Thoracic aorta (tissue), 2 donors: ENCODE results near the gene SERTAD1. TPM values are rescaled to one million over a fixed set of nuclear protein-coding genes. Genes with fewer than 3 reads are reported as not detected.

Experiments
- ATAC-seq: fragments of 150-250 bp; one replicate; pipeline ENCODE4 v1.8.0; 2017; ENCODE audit warnings: low read depth; ENCODE audit not compliant: insufficient number of reproducible peaks, low FRiP score
- DNase-seq: peaks from one replicate; pipeline ENCODE4 v3.0.0-alpha.2; 2020; ENCODE audit warnings: low spot score
- H3K27ac ChIP-seq, 2 donors: fragments of 200-600 bp; sonication (generic); 1 replicate in 1 of 2; 2 replicates in 1 of 2; pipeline ENCODE4 v1.5.1; 2016; ENCODE audit warnings: mild to moderate bottlenecking in 2 of 2, moderate library complexity in 2 of 2
- H3K27me3 ChIP-seq: fragments of 200-600 bp; sonication (generic); replicated peaks from 2 replicates; pipeline ENCODE4 v1.6.0; 2016; ENCODE audit warnings: mild to moderate bottlenecking; ENCODE audit not compliant: insufficient read depth
- H3K36me3 ChIP-seq: fragments of 200-600 bp; sonication (generic); one replicate; pipeline ENCODE4 v1.5.1; 2016
- H3K4me1 ChIP-seq, 2 donors: fragments of 200-600 bp; sonication (generic); 1 replicate in 1 of 2; 2 replicates in 1 of 2; pipeline versions ENCODE4 v1.5.1 to v1.6.0; 2016; ENCODE audit warnings: low read depth in 2 of 2, mild to moderate bottlenecking in 1 of 2; ENCODE audit not compliant: control insufficient read depth in 1 of 2
- H3K4me3 ChIP-seq: fragments of 200-600 bp; sonication (generic); 2 replicates; pipeline ENCODE4 v1.5.1; 2016; ENCODE audit warnings: mild to moderate bottlenecking
- H3K9me3 ChIP-seq: fragments of 200-600 bp; sonication (generic); 2 replicates; pipeline ENCODE4 v1.5.1; 2016
- total RNA-seq, 2 donors: library from RNA; depleted of rRNA; stranded (reverse); fragments of >200 nt; gene quantifications; one replicate each; pipeline versions ENCODE4 v1.1.0 to v1.2.3, GENCODE V29; 2016
- TF ChIP-seq, protein P1 (sequence below): fragments of 200-600 bp; sonication (generic); IDR thresholded peaks from one replicate; pipeline ENCODE4 v1.5.1; 2019; ENCODE audit warnings: antibody characterized with exemption

The SERTAD1 gene
- total RNA-seq, 2 donors from 2014 or later = 22.7 to 42.3 TPM

DNA sequence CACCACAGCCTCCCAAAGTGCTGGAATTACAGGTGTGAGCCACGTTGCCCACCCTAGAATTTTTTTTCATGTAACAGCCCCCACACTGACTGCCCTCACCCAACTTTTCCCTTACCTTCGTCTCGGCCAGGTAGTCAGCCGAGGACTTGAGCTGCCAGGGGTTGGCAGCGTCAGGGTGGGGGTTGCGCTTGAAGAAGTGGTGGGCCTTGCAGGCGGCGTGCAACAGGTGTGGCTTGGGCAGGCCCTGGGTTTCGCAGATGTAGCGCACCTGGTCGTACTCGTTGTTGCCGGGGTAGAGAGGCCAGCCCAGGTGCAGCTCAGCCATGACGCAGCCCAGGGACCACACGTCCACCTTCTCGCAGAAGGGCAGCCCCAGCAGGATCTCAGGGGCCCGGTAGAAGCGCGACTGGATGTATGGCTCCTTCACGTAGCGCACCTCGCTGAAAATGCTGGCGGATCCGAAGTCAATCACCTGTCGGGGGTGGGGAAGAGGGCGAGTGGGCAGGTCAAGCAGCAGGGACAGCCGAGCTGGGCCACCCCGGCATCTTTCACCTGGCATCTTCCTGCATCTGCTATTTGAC, 42.0 kb downstream of the SERTAD1 start:
- no peaks in the 10 kb centered on the region for H3K36me3 ChIP-seq
- H3K4me1 ChIP-seq = no peaks in the 10 kb centered on the region
- no peaks in the 10 kb centered on the region for H3K27me3 ChIP-seq
- no peak overlapping the region for H3K4me3 ChIP-seq
- ATAC-seq = no peak
- H3K9me3 ChIP-seq = no peaks in the 10 kb centered on the region
- no peak overlapping the region for H3K27ac ChIP-seq
- DNase-seq = no peak
- TF ChIP-seq, protein P1, sequence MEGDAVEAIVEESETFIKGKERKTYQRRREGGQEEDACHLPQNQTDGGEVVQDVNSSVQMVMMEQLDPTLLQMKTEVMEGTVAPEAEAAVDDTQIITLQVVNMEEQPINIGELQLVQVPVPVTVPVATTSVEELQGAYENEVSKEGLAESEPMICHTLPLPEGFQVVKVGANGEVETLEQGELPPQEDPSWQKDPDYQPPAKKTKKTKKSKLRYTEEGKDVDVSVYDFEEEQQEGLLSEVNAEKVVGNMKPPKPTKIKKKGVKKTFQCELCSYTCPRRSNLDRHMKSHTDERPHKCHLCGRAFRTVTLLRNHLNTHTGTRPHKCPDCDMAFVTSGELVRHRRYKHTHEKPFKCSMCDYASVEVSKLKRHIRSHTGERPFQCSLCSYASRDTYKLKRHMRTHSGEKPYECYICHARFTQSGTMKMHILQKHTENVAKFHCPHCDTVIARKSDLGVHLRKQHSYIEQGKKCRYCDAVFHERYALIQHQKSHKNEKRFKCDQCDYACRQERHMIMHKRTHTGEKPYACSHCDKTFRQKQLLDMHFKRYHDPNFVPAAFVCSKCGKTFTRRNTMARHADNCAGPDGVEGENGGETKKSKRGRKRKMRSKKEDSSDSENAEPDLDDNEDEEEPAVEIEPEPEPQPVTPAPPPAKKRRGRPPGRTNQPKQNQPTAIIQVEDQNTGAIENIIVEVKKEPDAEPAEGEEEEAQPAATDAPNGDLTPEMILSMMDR = no peak

DNA sequence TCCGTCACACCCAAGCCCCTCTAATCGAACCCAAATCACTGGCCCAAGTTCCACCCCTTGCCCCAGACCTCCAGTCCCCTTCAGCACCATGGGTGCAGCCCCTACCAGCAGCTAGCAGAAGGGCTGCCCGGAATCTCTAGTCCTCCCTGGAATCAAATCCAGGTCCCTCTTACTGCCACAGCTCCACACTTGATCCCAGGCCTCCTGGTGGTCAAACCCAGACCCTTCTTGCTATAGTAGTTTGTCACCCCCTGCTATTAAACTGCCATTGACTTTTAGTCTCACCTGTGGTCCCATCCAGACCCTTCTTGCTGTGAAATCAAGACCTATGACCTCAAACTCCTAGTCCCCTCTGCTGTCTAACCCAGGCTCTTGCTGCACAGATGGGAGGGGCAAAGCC, 44.5 kb downstream of the SERTAD1 start:
- TF ChIP-seq, protein P1 = no peak
- H3K27ac ChIP-seq = no peak overlapping the region
- H3K4me3 ChIP-seq = no peak overlapping the region
- peaks cover 16% of the 10 kb centered on the region for H3K36me3 ChIP-seq
- no peaks in the 10 kb centered on the region for H3K27me3 ChIP-seq
- no peaks in the 10 kb centered on the region for H3K9me3 ChIP-seq
- ATAC-seq (no peak), DNase-seq (no peak)
- H3K4me1 ChIP-seq = no peaks in the 10 kb centered on the region

DNA sequence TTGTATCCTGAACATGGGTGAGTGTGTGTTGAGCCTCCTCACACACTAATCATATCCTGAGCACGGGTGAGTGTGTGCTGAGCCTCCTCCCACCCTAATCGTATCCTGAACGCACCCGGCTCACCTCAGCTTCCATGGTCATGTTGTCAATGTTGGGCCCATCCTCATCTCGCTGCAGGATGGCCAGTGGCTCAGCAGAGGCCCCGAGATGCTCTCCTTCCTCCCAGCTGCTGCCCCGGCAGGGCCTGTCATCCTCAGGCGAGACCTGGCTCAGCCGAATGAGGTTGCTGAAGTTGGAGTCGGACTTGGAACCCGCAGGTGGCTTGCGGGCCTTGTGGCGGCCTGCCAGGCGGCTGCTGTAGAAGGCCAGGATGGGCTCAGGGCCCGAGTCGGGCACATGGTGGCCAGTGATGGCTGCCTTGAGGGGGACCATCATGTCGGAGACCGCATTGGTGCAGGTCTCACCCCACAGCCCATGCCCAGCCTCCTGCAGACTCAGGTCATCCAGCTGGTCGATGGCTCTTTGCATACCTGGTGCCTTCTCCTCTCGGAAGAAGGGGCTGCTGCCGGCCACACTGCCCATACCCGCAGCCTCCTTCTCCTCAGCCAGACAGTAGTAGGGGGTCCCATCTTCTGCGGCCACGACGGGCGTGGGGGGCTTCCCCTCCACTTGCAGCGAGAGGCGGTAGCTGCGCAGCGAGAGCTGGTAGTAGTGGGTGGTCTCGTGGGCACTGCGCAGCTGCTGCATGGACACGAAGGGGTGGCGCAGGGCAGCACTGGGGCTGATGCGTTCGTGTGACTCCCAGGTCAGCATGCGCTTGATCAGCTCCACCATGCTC, 45.4 kb downstream of the SERTAD1 start:
- peaks cover 16% of the 10 kb centered on the region for H3K36me3 ChIP-seq
- TF ChIP-seq, protein P1 = no peak
- H3K27me3 ChIP-seq = no peaks in the 10 kb centered on the region
- no peaks in the 10 kb centered on the region for H3K4me1 ChIP-seq
- H3K9me3 ChIP-seq = no peaks in the 10 kb centered on the region
- H3K4me3 ChIP-seq = no peak overlapping the region
- ATAC-seq (no peak), DNase-seq (no peak)
- no peak overlapping the region for H3K27ac ChIP-seq

DNA sequence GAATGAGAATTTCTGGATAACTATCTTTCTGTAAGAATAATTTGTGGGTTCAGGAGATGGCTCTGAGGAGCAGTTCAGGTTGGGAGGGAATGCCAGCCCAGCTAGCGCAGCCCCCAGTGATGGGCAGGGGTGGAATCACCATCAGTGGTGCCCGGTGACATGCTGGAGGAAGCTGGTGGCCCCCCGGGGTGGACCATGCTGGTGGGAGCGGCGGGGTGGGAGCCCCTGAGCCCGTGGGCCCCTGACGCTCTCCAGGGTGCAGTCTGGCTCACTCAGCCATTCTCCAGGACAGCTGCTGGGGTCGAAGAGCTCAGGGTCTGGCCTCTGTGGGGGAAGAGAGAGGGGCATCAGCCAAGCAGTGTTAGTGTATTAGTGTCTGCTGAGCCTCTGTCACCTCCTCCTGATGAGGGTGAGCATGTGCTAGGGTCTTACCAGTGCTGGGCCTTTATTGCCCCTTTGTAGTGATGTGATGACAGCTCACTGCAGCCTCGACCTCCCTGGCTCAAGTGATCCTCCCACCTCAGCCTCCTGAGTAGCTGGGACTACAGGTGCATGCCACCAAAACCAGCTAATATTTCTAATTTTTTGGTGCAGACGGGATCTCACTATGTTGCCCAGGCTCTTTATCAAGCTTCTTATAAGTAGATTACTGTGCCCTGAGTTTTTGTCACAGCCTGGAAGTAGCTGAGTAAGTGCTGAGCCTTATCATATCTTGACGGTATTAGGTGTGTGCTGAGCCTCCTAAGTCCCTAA, 46.2 kb downstream of the SERTAD1 start:
- ATAC-seq = no peak
- no peaks in the 10 kb centered on the region for H3K27me3 ChIP-seq
- no peak overlapping the region for H3K4me3 ChIP-seq
- peaks cover 19% of the 10 kb centered on the region for H3K36me3 ChIP-seq
- TF ChIP-seq, protein P1 = no peak
- H3K9me3 ChIP-seq = no peaks in the 10 kb centered on the region
- DNase-seq = no peak
- no peak overlapping the region for H3K27ac ChIP-seq
- H3K4me1 ChIP-seq = no peaks in the 10 kb centered on the region

DNA sequence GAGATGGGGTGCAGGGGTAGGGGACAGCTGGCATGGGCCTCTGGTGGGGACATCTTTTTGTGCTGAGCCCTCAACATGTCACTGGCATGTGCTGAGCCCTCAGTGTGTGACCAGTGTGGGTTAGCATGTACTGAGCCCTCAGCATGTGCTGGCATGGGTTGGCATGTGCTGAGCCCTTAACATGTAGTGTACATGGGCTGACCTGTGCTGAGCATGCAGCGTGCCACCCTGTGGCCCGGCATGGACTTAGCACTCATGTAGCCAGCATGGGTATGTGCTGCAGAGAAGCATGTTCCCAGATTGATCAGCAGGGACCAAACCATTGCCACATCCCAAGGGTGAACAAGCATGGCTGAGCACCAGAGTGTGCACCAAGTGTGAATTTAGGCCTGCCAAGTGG, 47.3 kb downstream of the SERTAD1 start:
- ATAC-seq = no peak
- H3K27ac ChIP-seq = no peak overlapping the region
- DNase-seq = no peak
- H3K4me3 ChIP-seq = no peak overlapping the region
- no peaks in the 10 kb centered on the region for H3K27me3 ChIP-seq
- peaks cover 28% of the 10 kb centered on the region for H3K36me3 ChIP-seq
- TF ChIP-seq, protein P1 = no peak
- H3K9me3 ChIP-seq = no peaks in the 10 kb centered on the region
- H3K4me1 ChIP-seq = no peaks in the 10 kb centered on the region
